B cell (primary cell): Measurements from ENCODE around the gene OSER1. TPM values are rescaled to one million over a fixed set of nuclear protein-coding genes. Genes with fewer than 3 reads are reported as not detected.

Experiments
- ATAC-seq: fragments of 200-7000 bp; cut with Tn5 transposase; one replicate; pipeline ENCODE4 v1.10.0; 2021; ENCODE audit warnings: low read depth, mild to moderate bottlenecking, moderate number of reproducible peaks, moderate library complexity
- CTCF ChIA-PET: fragments of 350-600 bp; sonication (Branson Sonifier 250); formaldehyde crosslinking; loops from one replicate; lab custom pipeline; 2021; ENCODE audit warnings: antibody characterized with exemption, inconsistent platforms; lab: Charles Lee
- POLR2A ChIA-PET: fragments of 350-600 bp; sonication (Branson Sonifier 250); formaldehyde crosslinking; loops from one replicate; lab custom pipeline; 2021; ENCODE audit warnings: antibody characterized with exemption; lab: Charles Lee
- DNase-seq: peaks from one replicate; pipeline ENCODE4 v3.0.0; 2013
- H2AFZ ChIP-seq: 2 replicates; pipeline ENCODE4 v1.6.1; 2012; ENCODE audit warnings: mild to moderate bottlenecking, low read depth, low read length; ENCODE audit not compliant: insufficient read depth, poor library complexity, severe bottlenecking
- H3K27ac ChIP-seq, 2 donors: 1 replicate in 1 of 2; 2 replicates in 1 of 2; pipeline ENCODE4 v1.5.1; 2012 to 2013; ENCODE audit warnings: low read length in 2 of 2, mild to moderate bottlenecking in 2 of 2, moderate library complexity in 1 of 2
- H3K27me3 ChIP-seq, 4 experiments: fragments of 200-600 bp in 1 of 4; sonication (generic) in 1 of 4; replicated peaks in 1 of 4; 1 replicate in 2 of 4; 2 replicates in 2 of 4; pipeline versions ENCODE4 v1.6.1 to v1.7.0; 2013 to 2016; ENCODE audit warnings: low read length in 3 of 4, mild to moderate bottlenecking in 2 of 4, mixed read lengths in 1 of 4, moderate library complexity in 1 of 4; ENCODE audit not compliant: insufficient read depth in 4 of 4, control insufficient read depth in 3 of 4; ENCODE audit errors: control extremely low read depth in 1 of 4
- H3K36me3 ChIP-seq, 2 experiments: replicated peaks in 1 of 2; 1 replicate in 1 of 2; 2 replicates in 1 of 2; pipeline versions ENCODE4 v1.6.1 to v1.7.1; 2013; ENCODE audit warnings: low read length in 1 of 2; ENCODE audit not compliant: insufficient read depth in 2 of 2, control insufficient read depth in 1 of 2; ENCODE audit errors: control extremely low read depth in 1 of 2, extremely low read depth in 1 of 2
- H3K4me1 ChIP-seq, 2 donors: fragments of 200-600 bp in 1 of 2; sonication (generic) in 1 of 2; 1 replicate in 1 of 2; 2 replicates in 1 of 2; pipeline versions ENCODE4 v1.5.1 to v1.6.1; 2013 to 2017; ENCODE audit warnings: low read length in 2 of 2; ENCODE audit not compliant: control insufficient read depth in 2 of 2, insufficient read depth in 2 of 2
- H3K4me2 ChIP-seq: replicated peaks from 2 replicates; pipeline ENCODE3; 2012; ENCODE audit warnings: mild to moderate bottlenecking, low read depth, low read length; ENCODE audit not compliant: poor library complexity, severe bottlenecking
- H3K4me3 ChIP-seq, 5 experiments: fragments of 200-600 bp in 1 of 5; sonication (generic) in 1 of 5; 1 replicate in 3 of 5; 2 replicates in 2 of 5; pipeline versions ENCODE4 v1.5.1 to v1.7.0; 2011 to 2016; ENCODE audit warnings: low read length in 4 of 5, mild to moderate bottlenecking in 4 of 5, low read depth in 2 of 5, control low read depth in 1 of 5, moderate library complexity in 1 of 5; ENCODE audit not compliant: insufficient read depth in 1 of 5; ENCODE audit errors: control extremely low read depth in 1 of 5, extremely low read depth in 1 of 5
- H3K79me2 ChIP-seq: fragments of 200-600 bp; sonication (generic); one replicate; pipeline ENCODE4 v1.6.0; 2016; ENCODE audit warnings: low read length; ENCODE audit not compliant: control insufficient read depth, insufficient read depth
- H3K9ac ChIP-seq: fragments of 200-600 bp; sonication (generic); 2 replicates; pipeline ENCODE4 v1.6.1; 2017; ENCODE audit warnings: mild to moderate bottlenecking, low read length, moderate library complexity
- H3K9me3 ChIP-seq, 3 donors: one replicate each; pipeline versions ENCODE4 v1.6.1 to v1.7.1; 2013; ENCODE audit warnings: low read length in 2 of 3; ENCODE audit not compliant: control insufficient read depth in 2 of 3, insufficient read depth in 1 of 3; ENCODE audit errors: control extremely low read depth in 1 of 3
- H4K20me1 ChIP-seq: 2 replicates; pipeline ENCODE4 v1.6.0; 2012; ENCODE audit warnings: mild to moderate bottlenecking, low read length; ENCODE audit not compliant: insufficient read depth, control insufficient read depth, poor library complexity, severe bottlenecking
- H3K27ac Mint-ChIP-seq: one replicate; pipeline ENCODE4 v1.8.0; 2021; ENCODE audit warnings: mixed read lengths
- H3K27me3 Mint-ChIP-seq: one replicate; pipeline ENCODE4 v1.8.0; 2021; ENCODE audit warnings: mixed read lengths
- H3K4me1 Mint-ChIP-seq: one replicate; pipeline ENCODE4 v1.8.0; 2021; ENCODE audit warnings: mixed read lengths
- H3K4me3 Mint-ChIP-seq: one replicate; pipeline ENCODE4 v1.8.0; 2021; ENCODE audit warnings: mixed read lengths
- H3K9me3 Mint-ChIP-seq: one replicate; pipeline ENCODE4 v1.8.0; 2022; ENCODE audit warnings: mixed read lengths; ENCODE audit not compliant: insufficient read depth
- CTCF ChIP-seq: fragments of 200-600 bp; IDR thresholded peaks from one replicate; pipeline ENCODE4 v1.8.0; 2022; ENCODE audit warnings: antibody characterized with exemption, mild to moderate bottlenecking
- EZH2 ChIP-seq: IDR thresholded peaks from 2 replicates; pipeline ENCODE4 v1.6.1; 2012; ENCODE audit warnings: borderline replicate concordance, low read depth, mild to moderate bottlenecking, moderate library complexity, low read length; ENCODE audit not compliant: insufficient read depth, poor library complexity, severe bottlenecking
- WGBS: methylation state at CpG from one replicate; pipeline ENCODE4 v1.1.5; 2013; ENCODE audit warnings: missing lambda C conversion rate; ENCODE audit not compliant: insufficient coverage; 5-methylcytosine and 5-hydroxymethylcytosine counted together
- intact Hi-C: fragments of 100-400 bp; cut with micrococcal nuclease; formaldehyde crosslinking; loops from one replicate; pipeline ENCODE4 v1.10.0; 2022
- polyA plus RNA-seq: library from polyadenylated mRNA; depleted of rRNA; stranded (reverse); fragments of >200 nt; gene quantifications from 2 replicates; pipeline ENCODE4 v1.2.3, GENCODE V29; 2012
- total RNA-seq, 2 donors: library from RNA; stranded (reverse); fragments of 120-200 nt in 1 of 2; gene quantifications; 1 replicate in 1 of 2; 2 replicates in 1 of 2; pipeline versions ENCODE4 v1.2.3 to v1.2.4, GENCODE V29; 2013 to 2022

The OSER1 gene
- total and polyA plus RNA-seq, 2 donors (not counting 1 experiment from before 2014, with no cell fraction given): 80.0 to 130 TPM

GRCh38 chr20:44258226-44258890, 47.8 kb upstream of the OSER1 start:
- Histone ChIP-seq H3K9me3 (no peaks in the 10 kb centered on the region), H3K27me3 (no peaks in the 10 kb centered on the region), H3K9ac (no peak overlapping the region), H2AFZ (no peak overlapping the region), H3K4me1 (no peaks in the 10 kb centered on the region), H3K4me3 (no peak overlapping the region), H3K79me2 (no peaks in the 10 kb centered on the region), H3K27ac (no peak overlapping the region), H4K20me1 (no peaks in the 10 kb centered on the region), H3K4me2 (no peak overlapping the region), H3K36me3 (no peaks in the 10 kb centered on the region)
- intact Hi-C loops: no loop called here
- TF ChIP-seq CTCF: no peak
- no peak for TF ChIP-seq EZH2
- ATAC-seq (no peak), DNase-seq (no peak)
- POLR2A ChIA-PET: no interaction called here
- 93% methylated on average over 28 of the region's 28 CpGs for WGBS
- Mint-ChIP-seq H3K4me3 (no peak overlapping the region), H3K27me3 (no peaks in the 10 kb centered on the region), H3K9me3 (no peaks in the 10 kb centered on the region), H3K4me1 (no peaks in the 10 kb centered on the region), H3K27ac (no peak overlapping the region)
- CTCF ChIA-PET: interaction anchor here (0.5 kb wide), 1 partner anchor 37 kb away, joined by 3 read pairs; no protein-coding TSS in a partner anchor

GRCh38 chr20:44256961-44257360, 46.4 kb upstream of the OSER1 start:
- H2AFZ ChIP-seq: no peak overlapping the region
- H3K4me1 Mint-ChIP-seq: no peaks in the 10 kb centered on the region
- H3K4me1 ChIP-seq: no peaks in the 10 kb centered on the region
- H4K20me1 ChIP-seq: no peaks in the 10 kb centered on the region
- peaks cover 5% of the 10 kb centered on the region for H3K27me3 Mint-ChIP-seq
- no peak overlapping the region for H3K4me3 Mint-ChIP-seq
- no peak overlapping the region for H3K27ac Mint-ChIP-seq
- POLR2A ChIA-PET: no interaction called here
- no peak overlapping the region for H3K27ac ChIP-seq
- WGBS: 91% methylated on average over 21 of the region's 21 CpGs
- H3K4me2 ChIP-seq: no peak overlapping the region
- ATAC-seq (no peak), DNase-seq (no peak)
- no peak overlapping the region for H3K9ac ChIP-seq
- TF ChIP-seq EZH2 (no peak), CTCF (no peak)
- no peaks in the 10 kb centered on the region for H3K79me2 ChIP-seq
- no peaks in the 10 kb centered on the region for H3K9me3 Mint-ChIP-seq
- intact Hi-C loops: no loop called here
- CTCF ChIA-PET: no interaction called here
- H3K9me3 ChIP-seq: no peaks in the 10 kb centered on the region
- H3K4me3 ChIP-seq: no peak overlapping the region
- no peaks in the 10 kb centered on the region for H3K27me3 ChIP-seq
- no peaks in the 10 kb centered on the region for H3K36me3 ChIP-seq
